ENCODE measurements around the gene DCLK1.

DNA sequence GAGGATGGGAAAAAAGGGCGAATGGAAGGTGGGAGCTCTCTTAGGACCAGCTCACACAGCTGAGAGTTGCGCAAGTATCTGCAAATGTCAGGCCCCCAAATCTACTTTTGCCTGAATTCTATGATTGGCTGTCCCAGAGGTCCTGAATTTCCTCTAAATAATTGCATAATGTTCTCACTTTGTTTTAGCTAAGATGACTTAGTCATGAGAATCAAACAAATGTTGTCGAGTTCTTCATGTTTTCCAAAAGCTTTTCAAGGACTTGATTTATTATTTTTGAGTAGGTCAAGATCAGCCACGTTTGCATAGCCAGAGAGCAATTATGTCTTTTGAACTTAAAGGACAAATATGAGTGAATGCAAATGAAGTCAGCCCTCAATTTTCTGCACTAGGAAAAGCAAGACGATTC lies 408.1 kb downstream of the DCLK1 start:
- TF ChIP-seq, protein P1, sequence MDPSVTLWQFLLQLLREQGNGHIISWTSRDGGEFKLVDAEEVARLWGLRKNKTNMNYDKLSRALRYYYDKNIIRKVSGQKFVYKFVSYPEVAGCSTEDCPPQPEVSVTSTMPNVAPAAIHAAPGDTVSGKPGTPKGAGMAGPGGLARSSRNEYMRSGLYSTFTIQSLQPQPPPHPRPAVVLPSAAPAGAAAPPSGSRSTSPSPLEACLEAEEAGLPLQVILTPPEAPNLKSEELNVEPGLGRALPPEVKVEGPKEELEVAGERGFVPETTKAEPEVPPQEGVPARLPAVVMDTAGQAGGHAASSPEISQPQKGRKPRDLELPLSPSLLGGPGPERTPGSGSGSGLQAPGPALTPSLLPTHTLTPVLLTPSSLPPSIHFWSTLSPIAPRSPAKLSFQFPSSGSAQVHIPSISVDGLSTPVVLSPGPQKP (IDR thresholded peaks at IDR 0.05; ENCODE audit: low read depth, low read length), result no peak
- TF ChIP-seq CEBPB (IDR thresholded peaks at IDR 0.05; ENCODE audit: borderline replicate concordance in 1 of 2, low read depth in 2 of 2, low read length in 2 of 2) (no peak), NFXL1 (IDR thresholded peaks at IDR 0.05; ENCODE audit: borderline replicate concordance) (no peak), EP300 (IDR thresholded peaks at IDR 0.05; ENCODE audit: borderline replicate concordance in 1 of 2, control insufficient read depth in 1 of 2, low read depth in 2 of 2, low read length in 2 of 2) (no peak), TAF1 (IDR thresholded peaks at IDR 0.05; ENCODE audit: borderline replicate concordance, low read depth, low read length) (no peak)
